Suppressor macrophage (primary cell): Measurements from ENCODE around the gene SNX2.
"Not testable (repeated sequence)": the region's sequence is repeated elsewhere in the genome, so short reads cannot be mapped to it uniquely, and the experiment has no call there.

ENCODE experiments used
- DNase-seq, 4 experiments: peaks; one replicate each; pipeline ENCODE4 v3.0.0-alpha.2; 2020 to 2022
- total RNA-seq, 17 experiments: gene quantifications; one replicate each; lab custom pipeline; 2026; ENCODE audit warnings: mixed read lengths in 6 of 17, inconsistent platforms in 3 of 17; lab: John Stamatoyannopoulos, UW

SNX2 gene, protein sequence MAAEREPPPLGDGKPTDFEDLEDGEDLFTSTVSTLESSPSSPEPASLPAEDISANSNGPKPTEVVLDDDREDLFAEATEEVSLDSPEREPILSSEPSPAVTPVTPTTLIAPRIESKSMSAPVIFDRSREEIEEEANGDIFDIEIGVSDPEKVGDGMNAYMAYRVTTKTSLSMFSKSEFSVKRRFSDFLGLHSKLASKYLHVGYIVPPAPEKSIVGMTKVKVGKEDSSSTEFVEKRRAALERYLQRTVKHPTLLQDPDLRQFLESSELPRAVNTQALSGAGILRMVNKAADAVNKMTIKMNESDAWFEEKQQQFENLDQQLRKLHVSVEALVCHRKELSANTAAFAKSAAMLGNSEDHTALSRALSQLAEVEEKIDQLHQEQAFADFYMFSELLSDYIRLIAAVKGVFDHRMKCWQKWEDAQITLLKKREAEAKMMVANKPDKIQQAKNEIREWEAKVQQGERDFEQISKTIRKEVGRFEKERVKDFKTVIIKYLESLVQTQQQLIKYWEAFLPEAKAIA
- 97.4 to 364 (median 208) reads per million in 17 experiments for total RNA-seq

DNA sequence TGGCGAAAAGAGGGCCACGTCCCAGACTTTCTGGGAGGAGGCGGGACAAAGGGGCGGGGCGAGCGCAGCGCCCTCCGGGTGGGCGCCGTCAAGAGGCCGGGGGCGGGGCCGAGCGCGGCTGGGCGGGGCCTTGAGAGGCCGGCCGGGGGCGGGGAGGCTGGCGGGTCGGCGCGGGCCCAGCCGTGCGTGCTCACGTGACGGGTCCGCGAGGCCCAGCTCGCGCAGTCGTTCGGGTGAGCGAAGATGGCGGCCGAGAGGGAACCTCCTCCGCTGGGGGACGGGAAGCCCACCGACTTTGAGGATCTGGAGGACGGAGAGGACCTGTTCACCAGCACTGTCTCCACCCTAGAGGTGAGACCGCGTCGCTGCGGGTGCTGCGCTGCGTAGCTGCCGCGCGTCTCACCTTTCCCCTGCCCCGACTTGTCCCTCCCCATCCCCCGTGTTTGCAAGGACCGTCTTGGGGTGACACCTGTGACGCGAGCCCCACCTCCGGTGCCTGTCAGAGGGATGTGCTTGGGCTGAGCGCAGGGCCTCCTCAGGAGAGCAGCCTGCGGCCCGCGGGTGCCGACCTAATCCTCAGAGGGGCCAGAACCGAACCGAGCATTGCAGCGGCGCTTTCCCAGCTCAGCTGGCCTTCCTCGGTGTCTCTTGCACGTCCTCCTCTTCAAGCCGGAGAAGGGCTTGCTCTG lies at the start of gene SNX2:
SNX2 (plus strand) TSS at position 220 of the 689 bp plus-strand sequence; CDS start at position 244, 24 bp downstream.
- peak; percentile 94 to 99 (median 96) for DNase-seq

DNA sequence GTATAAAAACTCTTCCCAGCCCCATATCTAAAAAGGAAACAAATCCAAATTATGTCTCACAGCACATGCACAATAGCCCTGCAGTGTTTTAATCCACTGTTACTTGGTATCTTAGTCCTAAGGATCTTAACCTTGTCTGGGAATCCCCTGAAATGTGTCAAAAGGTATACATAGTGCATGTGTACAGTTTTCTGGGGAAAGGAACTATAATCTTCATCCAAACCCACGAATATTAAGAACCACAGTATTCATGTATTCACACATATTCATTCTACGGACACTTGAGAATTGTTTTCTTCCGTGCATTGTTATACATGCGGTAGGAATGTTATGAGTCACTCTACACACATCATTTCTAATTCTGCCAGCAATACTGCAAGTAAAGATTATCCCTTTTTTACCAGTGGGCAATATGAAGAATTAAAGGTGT lies 47.8 kb upstream of the SNX2 start:
- no peak for DNase-seq

DNA sequence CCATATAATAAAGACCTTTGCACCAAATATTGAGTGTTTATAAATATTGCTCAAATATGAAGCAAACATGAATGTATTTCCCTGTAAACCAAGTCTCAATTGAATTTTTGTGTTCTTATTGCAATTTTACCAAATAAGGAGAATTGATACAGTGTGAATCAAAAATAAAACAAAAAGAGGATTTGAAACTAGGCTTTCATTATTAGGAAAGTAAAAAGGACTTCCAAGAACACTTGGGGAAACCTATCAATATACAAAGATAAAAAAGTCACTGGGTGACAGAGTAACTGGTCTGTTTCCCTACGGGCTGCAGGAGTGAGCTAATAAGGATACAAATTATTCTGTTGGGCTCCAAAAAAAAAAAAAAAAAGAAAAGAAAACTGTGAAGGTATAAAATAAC lies 44.8 kb upstream of the SNX2 start:
- peak in 1 of 4 experiments; percentile 17 for DNase-seq

DNA sequence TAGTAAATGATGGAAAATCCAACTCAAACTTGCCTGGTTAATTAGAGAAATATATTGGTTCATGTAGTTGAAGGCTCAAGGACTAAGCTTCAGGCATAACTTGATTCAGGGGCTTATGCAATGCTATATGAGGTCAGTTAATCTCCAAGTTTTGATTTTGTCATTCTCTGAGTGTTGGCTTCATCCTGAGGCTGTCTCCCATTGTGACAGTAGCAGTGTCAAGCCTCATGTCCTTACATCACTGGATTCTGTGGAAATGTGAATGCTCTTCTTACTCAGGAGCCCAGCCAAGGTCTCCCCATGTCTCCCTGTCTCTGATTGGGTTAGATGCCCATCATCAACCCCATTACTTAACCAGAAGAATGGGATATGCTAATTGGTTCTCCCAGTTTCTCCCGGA lies 44.4 kb upstream of the SNX2 start:
- peak in 3 of 4 experiments; percentile 8 to 52 (median 25) for DNase-seq

DNA sequence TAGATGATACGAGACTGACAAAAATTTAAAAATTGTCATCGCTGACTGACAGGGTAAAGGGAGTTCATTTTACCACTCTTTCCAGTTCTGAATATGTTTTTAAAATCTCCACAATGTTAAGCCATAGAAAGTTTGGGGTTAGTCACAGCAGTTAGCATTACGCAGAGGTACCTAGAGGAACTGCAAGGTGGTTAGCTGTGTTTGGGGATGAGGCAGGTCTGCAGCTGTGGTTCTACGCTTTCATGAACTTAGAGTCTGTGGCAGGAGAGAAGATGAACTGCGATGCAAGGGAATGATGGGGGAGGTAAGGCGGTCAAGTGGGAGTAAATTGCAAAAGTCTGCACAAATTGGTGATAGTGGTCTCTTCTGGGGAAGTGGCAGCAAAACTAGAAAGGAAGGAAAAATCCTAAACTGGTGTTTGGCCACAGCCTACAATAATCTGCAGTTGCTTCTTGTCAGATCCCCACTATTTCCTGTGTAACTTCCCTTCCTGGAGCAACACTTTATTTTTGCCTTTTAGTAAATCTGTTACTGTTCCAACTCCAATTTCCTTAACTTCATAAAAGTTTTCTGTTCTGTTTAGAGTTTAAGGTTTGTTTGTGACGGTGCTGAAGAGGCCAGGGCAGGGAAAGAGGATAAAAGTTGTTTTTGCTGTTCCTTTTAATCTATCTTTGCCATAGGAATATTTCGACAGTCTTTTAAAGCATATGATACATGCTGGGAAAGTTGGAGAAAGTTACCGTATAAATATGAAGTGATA lies 38.6 kb upstream of the SNX2 start:
- DNase-seq = peak in 2 of 4 experiments; percentile 28 to 41

DNA sequence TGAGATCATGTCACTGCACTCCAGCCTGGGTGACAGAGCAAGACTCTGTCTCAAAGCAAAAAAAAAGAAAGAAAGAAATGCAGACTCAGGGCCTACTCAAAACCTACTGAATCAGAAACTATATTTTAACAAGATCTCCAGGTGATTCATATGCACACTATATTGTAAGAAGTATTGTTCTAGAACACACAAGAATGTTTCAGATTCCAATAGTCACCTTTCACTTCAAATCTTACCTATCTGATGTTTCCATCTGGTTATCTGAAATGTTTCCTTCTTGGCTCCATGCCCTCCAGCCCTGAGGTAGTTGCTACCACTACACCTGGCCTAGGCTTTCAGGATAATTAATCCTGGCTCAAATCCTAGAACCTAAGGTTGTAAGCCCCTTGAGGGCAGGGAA lies 36.8 kb upstream of the SNX2 start:
- no peak for DNase-seq

DNA sequence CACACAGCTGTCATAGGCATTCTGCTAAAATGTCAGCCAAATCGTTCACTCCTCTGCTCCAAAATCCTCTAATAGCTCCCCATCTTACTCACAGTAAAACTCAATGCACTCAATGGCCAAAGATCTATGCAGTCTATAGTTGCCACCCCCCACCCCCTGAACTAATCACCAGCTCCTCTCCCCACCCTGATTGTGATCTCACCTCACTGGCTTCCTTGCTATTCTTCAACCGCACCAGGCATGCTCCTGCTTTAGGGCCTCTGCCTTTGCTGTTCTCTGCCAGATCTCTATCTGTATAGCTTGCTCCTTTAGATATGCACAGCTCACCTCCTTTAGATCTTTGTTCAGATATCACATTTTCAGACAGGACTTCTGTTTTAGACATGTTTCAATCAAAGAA lies 33.2 kb upstream of the SNX2 start:
- no peak for DNase-seq

DNA sequence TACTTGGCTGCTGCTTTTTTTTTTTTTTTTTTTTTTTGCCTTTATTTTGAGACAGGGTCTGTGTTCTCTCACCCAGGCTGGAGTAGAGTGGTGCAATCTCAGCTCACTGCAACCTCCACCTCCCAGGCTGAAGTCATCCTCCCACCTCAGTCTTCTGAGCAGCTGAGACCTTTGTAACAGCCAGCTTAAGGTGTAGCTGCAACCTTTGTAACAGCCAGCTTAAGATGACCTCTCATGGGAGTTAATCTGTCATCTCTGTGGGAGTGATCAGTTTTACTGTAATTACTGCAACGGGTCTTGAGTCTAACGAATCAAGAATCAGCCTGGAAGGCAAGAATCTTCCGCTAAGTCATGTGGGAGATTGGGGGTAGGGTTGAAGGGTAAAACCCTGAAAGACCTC lies 31.6 kb upstream of the SNX2 start:
- peak in 3 of 4 experiments; percentile 32 to 50 (median 35) for DNase-seq

DNA sequence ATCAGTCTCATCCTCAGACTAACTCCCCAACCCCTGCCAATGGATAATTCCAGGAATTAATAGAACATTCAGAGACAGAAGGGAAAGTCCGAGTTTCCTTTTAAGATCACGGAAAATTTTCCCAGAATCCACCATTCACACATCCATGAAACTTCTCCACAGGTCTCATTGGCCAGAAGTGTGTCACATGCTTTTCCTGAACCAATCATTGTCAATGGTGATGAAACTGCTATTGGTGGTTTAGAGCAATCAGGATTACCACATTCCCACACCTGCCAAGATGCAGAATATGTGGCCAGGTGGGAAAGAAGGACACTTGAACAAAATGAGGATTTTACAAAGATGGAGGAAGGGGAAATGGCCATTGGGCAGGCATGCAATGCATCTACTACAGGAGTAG lies 29.3 kb upstream of the SNX2 start:
- no peak for DNase-seq

DNA sequence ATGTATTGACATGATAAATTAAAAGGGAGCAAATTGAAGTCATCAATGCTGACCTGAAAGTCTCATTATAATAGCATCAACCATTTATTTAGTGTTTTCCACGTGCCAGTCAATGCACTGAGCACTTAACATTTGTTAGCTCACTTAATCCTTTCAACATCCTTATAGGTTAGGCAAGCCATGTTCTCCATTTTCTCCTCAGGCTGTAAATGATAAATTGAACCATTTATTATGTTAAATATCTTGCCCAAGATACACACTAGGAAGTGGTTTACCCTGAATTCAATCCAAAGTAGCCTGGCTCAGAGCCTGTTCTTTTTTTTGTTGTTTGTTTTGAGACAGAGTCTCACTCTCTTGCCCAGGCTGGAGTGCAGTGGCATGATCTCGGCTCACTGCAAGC lies 25.0 kb upstream of the SNX2 start:
- DNase-seq = no peak

DNA sequence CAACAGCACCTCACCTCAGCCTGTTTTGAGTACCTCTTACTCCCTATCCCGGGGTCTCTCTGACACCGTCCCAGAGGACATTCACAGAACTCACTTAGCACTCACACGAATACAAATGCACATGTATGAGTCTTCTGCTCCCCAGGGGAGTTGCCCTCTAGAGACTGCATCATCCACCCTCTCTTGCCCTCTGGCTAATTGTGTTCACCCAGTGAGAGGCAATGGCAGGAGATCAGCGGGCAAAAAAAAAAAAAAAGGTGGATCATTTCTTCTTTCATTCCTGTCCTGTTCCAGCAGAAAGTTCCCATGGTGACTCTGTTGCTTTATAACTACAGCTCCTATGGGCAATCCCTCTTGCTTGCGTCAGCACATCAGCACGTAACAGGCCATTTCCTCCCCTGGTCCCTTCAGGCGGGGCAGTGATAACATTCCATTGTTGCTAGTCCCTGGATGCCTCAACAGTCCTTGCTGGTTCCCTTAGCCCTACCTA lies 23.5 kb upstream of the SNX2 start:
- DNase-seq = no peak

DNA sequence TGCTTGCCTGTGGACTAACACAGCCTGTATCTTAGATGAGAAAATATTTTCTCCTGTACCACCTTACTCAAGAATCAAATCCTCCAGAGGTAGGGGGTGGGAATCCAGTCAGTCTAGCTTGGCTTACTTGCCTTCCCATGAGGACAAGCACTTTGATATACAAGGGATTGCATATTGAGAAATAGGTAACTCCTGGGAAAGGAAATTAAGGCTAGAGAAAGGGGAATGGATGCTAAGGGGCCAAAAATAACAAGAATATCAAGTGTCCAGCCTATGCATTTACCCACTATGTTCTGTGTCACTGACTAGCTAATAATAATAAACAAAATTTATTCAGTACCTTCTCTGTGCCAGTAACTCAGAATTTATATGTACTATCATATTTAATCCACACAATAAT lies 21.4 kb upstream of the SNX2 start:
- no peak for DNase-seq

DNA sequence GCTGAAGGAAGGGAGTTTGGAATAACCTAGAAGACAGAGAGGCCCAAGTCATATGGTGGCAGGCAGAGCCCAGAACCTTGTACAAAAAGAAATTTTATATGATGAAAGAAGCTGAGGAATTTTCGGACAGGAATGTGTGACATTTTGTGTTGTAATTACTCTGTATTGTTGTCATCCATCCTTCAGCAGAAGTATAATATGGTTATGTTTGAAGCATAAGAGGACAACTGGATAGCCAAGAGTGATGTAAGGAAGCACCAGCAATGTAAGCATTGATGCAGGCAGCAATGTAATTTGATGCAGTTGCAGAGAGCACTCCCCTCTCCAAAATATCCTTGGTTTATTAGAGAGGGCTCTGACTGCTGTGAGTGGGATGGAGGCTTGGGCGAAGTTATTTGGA lies 19.1 kb upstream of the SNX2 start:
- no peak for DNase-seq

DNA sequence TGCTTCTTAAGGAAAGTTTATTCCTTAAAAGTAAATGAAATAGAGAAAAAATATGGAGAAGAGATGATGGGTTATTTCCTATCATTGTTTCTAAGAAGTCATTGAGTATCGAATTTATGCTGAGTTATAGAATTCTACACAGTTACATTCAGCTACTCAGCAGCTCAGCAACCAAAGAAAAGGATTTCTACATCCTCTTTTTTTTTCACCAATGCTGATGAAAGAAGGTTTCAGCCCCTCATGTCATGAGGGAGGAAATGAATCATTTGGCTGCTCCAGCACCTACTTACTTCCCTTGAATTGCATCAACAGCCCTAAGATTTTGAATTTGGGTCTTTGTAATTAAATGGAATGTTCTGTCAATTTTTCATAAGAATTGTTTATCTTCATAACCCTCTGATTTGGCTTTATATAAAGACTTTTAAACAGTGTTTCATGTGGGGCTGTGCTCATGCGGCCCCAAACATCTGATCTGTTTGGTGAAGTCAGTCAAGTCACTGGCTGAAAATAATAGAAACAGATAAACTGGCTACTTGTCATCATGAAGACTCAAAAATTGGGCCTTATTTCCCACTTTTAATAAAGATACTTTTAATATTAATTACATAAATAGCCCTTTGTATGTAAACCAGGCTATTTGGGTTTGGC lies 18.5 kb upstream of the SNX2 start:
- peak; percentile 76 to 95 (median 86) for DNase-seq

DNA sequence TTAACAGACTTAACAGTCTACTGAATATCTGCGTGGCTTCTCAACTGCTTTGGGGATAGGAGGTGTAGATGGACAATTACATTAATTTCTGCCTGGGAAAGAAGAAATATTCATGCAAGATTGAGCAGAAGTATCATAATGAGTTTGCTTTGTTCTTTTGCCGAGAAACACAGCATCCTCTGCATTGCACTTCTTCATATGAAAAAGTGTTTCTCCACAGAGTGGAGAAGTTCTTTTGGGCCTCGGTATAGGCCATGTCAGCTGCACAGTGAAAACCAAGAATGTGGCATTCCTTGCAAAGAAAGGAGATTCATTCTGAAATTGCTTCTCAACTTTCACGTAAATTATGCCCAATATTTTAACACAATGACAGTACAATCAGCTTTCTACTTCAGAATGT lies 17.6 kb upstream of the SNX2 start:
- DNase-seq = peak in 1 of 4 experiments; percentile 30

DNA sequence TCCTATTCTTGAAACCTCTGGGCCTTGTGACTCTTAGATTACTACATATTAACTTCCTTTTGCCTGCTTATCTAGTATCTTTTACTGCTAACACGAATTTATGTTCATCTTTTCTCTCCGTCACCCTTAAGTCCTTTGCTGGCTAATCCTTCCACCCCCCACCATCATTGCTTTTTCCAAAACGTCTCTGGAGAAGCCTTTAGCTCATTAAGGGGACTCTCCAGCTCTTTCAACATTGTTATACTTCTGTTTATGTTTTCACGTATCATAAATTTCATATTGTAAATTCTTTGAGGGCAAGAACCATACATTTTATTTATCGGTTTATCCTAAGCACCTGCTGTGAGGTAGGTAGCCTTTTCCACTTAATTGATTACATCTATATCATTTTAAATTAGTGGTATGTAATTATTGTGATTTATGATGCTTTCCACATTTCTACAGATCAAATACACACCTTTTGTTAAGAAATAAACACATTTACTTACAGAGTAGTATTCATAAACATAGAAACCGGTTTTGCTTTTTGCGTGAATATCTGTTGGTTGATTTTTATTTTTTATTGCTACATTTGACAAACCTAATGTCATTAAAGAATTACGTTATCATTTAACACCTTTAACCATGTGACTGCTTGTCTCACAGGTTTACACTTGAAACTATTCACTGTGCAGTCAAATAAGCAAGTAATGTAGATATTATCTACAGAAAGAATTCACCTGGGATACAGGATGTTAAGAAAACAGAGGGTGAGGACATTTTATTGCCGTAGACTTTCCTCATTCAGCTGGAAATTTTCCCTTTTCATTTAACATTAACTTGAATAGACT lies 15.4 kb upstream of the SNX2 start:
- DNase-seq = peak in 3 of 4 experiments; percentile 18 to 29 (median 23)

DNA sequence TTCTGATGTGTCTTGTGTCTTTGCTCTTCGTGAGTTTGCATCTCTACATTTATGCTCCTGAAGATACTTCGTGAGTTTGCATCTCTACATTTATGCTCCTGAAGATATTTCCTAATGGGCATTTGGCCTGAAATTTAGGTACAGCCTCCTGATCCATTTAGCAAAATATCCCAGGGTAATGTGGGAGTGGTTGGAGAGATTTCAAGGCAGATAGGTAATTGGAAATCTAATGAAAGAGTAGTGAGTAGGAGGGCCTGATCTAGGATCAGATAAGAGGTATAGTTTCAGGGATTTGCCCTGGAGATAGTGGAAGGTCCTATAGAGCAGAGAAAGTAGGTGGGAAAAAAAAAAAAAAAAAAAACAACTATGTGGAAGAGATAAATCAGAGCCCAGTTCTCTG lies 14.6 kb upstream of the SNX2 start:
- DNase-seq = no peak

DNA sequence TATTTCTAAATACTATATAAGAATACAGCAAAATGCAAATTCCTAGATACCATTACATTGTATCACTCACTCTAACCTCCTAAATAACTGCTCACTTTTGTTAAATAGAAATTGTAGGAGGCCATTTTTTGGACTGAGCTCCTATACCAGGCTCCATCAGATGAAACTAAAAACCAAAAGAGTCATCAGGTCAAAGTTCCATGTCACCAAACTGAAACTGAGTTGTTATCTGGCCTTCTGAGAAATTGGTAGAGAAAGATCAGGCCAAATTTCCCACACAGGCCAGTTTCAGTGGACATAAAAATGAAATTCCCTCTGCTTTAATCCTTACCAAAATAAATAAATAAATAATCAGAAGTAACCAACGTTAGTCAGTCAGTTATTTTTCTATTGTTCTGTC lies 13.8 kb upstream of the SNX2 start:
- no peak for DNase-seq

DNA sequence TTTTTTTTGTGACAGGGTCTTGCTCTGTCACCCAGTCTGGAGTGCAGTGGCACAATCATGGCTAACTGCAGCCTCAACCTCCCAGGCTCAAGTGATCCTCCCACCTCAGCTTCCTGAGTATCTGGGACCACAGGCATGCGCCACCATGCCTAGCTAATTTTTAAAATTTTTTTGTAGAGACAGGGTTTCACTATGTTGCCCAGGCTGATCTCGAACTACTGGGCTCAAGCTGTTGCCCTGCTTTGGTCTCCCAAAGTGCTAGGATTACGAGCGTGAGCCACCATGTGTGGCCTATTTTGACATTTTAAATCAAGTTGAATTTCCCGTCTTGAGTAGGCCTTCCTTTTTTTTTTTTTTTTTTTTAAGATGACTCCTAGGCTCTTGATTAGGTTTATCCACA lies 13.0 kb upstream of the SNX2 start:
- not testable (repeated sequence) for DNase-seq

DNA sequence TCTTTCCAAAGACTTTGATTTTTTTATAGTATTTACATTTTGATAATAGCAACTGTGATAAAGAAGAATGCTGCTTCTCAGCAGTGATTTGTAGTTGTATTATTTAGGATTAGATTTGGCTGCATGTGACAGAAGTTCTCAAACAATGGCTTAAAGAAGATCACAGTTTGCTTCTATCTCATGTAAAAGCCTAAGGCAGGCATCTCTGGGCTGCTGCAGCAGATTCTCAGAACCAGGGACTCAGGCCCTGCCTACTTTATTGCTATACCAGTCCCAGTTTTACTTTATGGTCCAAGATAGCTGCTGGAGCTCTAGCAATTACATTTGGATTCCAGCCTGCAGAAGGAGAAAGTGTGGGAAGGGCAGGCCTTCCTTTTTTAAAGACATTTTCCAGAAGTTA lies 8.8 kb upstream of the SNX2 start:
- DNase-seq = no peak

DNA sequence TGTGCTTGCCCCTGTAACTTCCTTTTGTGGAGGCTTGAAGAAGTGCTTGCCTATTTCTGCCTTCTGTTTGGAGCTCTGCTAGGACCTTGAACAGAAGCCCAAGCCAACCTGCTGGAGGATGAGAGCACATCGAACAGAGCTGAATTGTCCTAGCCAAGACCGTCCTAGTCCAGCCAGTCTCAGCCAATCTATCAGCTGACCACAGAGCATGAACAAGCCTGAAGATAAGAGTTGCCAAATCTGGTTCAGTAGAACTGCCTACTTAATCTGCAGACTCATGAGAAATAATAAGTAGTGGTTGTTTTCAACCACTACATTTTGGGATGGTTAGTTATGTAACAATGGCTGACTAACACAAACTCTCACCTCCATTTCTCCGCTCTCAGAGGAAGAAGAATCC lies 4.4 kb upstream of the SNX2 start:
- peak; percentile 18 to 63 (median 60) for DNase-seq
